HCT116 (cell line): ENCODE measurements around the gene AKAP4.

ENCODE experiments used
- CTCF ChIP-seq, 3 experiments: fragments of 200-600 bp in 1 of 3; sonication (generic) in 1 of 3; IDR thresholded peaks in 2 of 3; conservative IDR thresholded peaks in 1 of 3; 2 replicates each; pipeline ENCODE4 v1.5.1; 2012 to 2017; ENCODE audit warnings: low read depth in 2 of 3, low read length in 2 of 3, antibody characterized with exemption in 1 of 3, borderline replicate concordance in 1 of 3, control low read depth in 1 of 3, mild to moderate bottlenecking in 1 of 3, mixed read lengths in 1 of 3, mixed run types in 1 of 3, moderate library complexity in 1 of 3; ENCODE audit not compliant: insufficient read depth in 1 of 3
- EZH2phosphoT487 ChIP-seq: fragments of 200-600 bp; IDR thresholded peaks from 2 replicates; pipeline ENCODE4 v1.6.1; 2018; ENCODE audit warnings: antibody characterized with exemption, borderline replicate concordance
- SIN3A ChIP-seq: IDR thresholded peaks from 2 replicates; pipeline ENCODE4 v1.6.1; 2012; ENCODE audit warnings: low read depth

GRCh38 chrX:50206753-50207152 lies 5.9 kb upstream of the AKAP4 start:
- TF ChIP-seq EZH2phosphoT487, result no peak
- 0 out of 6 replicates have a peak, but pooled peaks of 1 of the 3 experiments have one; percentile 6 for TF ChIP-seq CTCF (IDR thresholded peaks at IDR 0.05 in 2 of 3, conservative IDR thresholded peaks at IDR 0.05 in 1 of 3; ENCODE audit: borderline replicate concordance in 1 of 3, insufficient read depth in 1 of 3, low read depth in 2 of 3, low read length in 2 of 3)
- TF ChIP-seq SIN3A, result no peak
